NCI-H1417 (cell line): ENCODE measurements around the gene SPCS3.
A peak's percentile ranks its signal among the peaks of the same experiment; 100 is the strongest.
"Not testable (repeated sequence)": the region's sequence is repeated elsewhere in the genome, so short reads cannot be mapped to it uniquely, and the experiment has no call there.

Source experiments
- DNase-seq, 3 experiments: peaks; one replicate each; lab custom pipeline; 2025; lab: John Stamatoyannopoulos, UW

Gene SPCS3

GRCh38 chr4:176345346-176345745, 25.6 kb downstream of the SPCS3 start:
- not testable (repeated sequence) for DNase-seq

GRCh38 chr4:176346836-176347235, 27.1 kb downstream of the SPCS3 start:
- not testable (repeated sequence) for DNase-seq

- no peak for DNase-seq
Measured at GRCh38 chr4:176350671-176351070, 30.9 kb downstream of the SPCS3 start.

- DNase-seq: no peak
Measured at GRCh38 chr4:176354884-176355283, 35.1 kb downstream of the SPCS3 start.

- DNase-seq: no peak
Measured at GRCh38 chr4:176357359-176358082, 37.8 kb downstream of the SPCS3 start.

- no peak for DNase-seq
Measured at GRCh38 chr4:176358083-176358469, 38.3 kb downstream of the SPCS3 start.

- DNase-seq: no peak
Measured at GRCh38 chr4:176359590-176359989, 39.8 kb downstream of the SPCS3 start.

GRCh38 chr4:176360446-176360845, 40.7 kb downstream of the SPCS3 start:
- DNase-seq: no peak

- no peak for DNase-seq
Measured at GRCh38 chr4:176363072-176363471, 43.3 kb downstream of the SPCS3 start.

GRCh38 chr4:176367771-176368465, 48.2 kb downstream of the SPCS3 start:
- no peak for DNase-seq

- DNase-seq: peak in 1 of 3 experiments; percentile 51
Measured at GRCh38 chr4:176376032-176376614, 56.4 kb downstream of the SPCS3 start.

- peak in 1 of 3 experiments; percentile 72 for DNase-seq
Measured at GRCh38 chr4:176377780-176378179, 58.0 kb downstream of the SPCS3 start.

- DNase-seq: peak in 1 of 3 experiments; percentile 36
Measured at GRCh38 chr4:176380352-176381157, 60.8 kb downstream of the SPCS3 start.
